HEK293T (cell line): ENCODE measurements around the gene DCTN5.

Source experiments
- CTBP1 ChIP-seq: fragments of 450-650 bp; IDR thresholded peaks from 2 replicates; pipeline ENCODE4 v1.6.1; 2016; ENCODE audit warnings: borderline replicate concordance
- FOXA1 ChIP-seq: fragments of 450-650 bp; IDR thresholded peaks from 2 replicates; pipeline ENCODE4 v1.6.1; 2016; ENCODE audit warnings: mild to moderate bottlenecking
- L3MBTL2 ChIP-seq: fragments of 450-650 bp; conservative IDR thresholded peaks from 2 replicates; pipeline ENCODE4 v1.6.1; 2016; ENCODE audit warnings: mild to moderate bottlenecking
- LEF1 ChIP-seq: fragments of 450-650 bp; IDR thresholded peaks from 2 replicates; pipeline ENCODE4 v1.6.1; 2017; ENCODE audit warnings: mild to moderate bottlenecking, borderline replicate concordance
- NFRKB ChIP-seq: fragments of 450-650 bp; IDR thresholded peaks from 2 replicates; pipeline ENCODE4 v1.6.1; 2016; ENCODE audit warnings: mild to moderate bottlenecking, moderate library complexity
- SP1 ChIP-seq: fragments of 450-650 bp; IDR thresholded peaks from 2 replicates; pipeline ENCODE4 v1.6.1; 2017

GRCh38 chr16:23651943-23652468 lies 10.7 kb downstream of the DCTN5 start:
- TF ChIP-seq NFRKB, result no peak
- no peak for TF ChIP-seq LEF1
- no peak for TF ChIP-seq CTBP1
- TF ChIP-seq FOXA1, result no peak
- no peak for TF ChIP-seq SP1
- TF ChIP-seq L3MBTL2, result no peak
